Osteocyte (in vitro differentiated cells): ENCODE data around the gene FURIN. TPM values are rescaled to one million over a fixed set of nuclear protein-coding genes. Genes with fewer than 3 reads are reported as not detected.

Source experiments
- DNase-seq: peaks from one replicate; pipeline ENCODE4 v3.0.0; 2021; ENCODE audit warnings: mixed read lengths; ENCODE audit not compliant: unreplicated experiment; ENCODE audit errors: extremely low spot score
- H3K27ac Mint-ChIP-seq: one replicate; pipeline ENCODE4 v1.8.0; 2021; ENCODE audit warnings: mild to moderate bottlenecking, mixed read lengths; ENCODE audit not compliant: unreplicated experiment
- H3K27me3 Mint-ChIP-seq: one replicate; pipeline ENCODE4 v1.8.0; 2021; ENCODE audit warnings: mixed read lengths; ENCODE audit not compliant: unreplicated experiment
- H3K36me3 Mint-ChIP-seq: one replicate; pipeline ENCODE4 v1.8.0; 2021; ENCODE audit warnings: mixed read lengths; ENCODE audit not compliant: unreplicated experiment
- H3K4me1 Mint-ChIP-seq: one replicate; pipeline ENCODE4 v1.8.0; 2021; ENCODE audit warnings: mixed read lengths; ENCODE audit not compliant: unreplicated experiment
- H3K4me3 Mint-ChIP-seq: one replicate; pipeline ENCODE4 v1.8.0; 2021; ENCODE audit warnings: mild to moderate bottlenecking, moderate library complexity, mixed read lengths; ENCODE audit not compliant: unreplicated experiment
- H3K9me3 Mint-ChIP-seq: one replicate; pipeline ENCODE4 v1.8.0; 2021; ENCODE audit warnings: mixed read lengths; ENCODE audit not compliant: unreplicated experiment
- CTCF ChIP-seq: fragments of 200-600 bp; sonication (generic); IDR thresholded peaks from 2 replicates; pipeline ENCODE4 v1.5.0; 2021; ENCODE audit warnings: antibody characterized with exemption, mild to moderate bottlenecking, moderate library complexity
- total RNA-seq: library from RNA; stranded (reverse); gene quantifications from 2 replicates; pipeline ENCODE4 v1.2.1, GENCODE V29; 2021

Gene FURIN
- total RNA-seq, 1 donor from 2014 or later: 96.2 TPM

- H3K9me3 Mint-ChIP-seq: no peaks in the 10 kb centered on the region
- H3K4me1 Mint-ChIP-seq: peaks cover 52% of the 10 kb centered on the region
- no peaks in the 10 kb centered on the region for H3K36me3 Mint-ChIP-seq
- H3K27me3 Mint-ChIP-seq: no peaks in the 10 kb centered on the region
- no peak for DNase-seq
- no peak overlapping the region for H3K27ac Mint-ChIP-seq
- TF ChIP-seq CTCF: no peak
- no peak overlapping the region for H3K4me3 Mint-ChIP-seq
Observed at GRCh38 chr15:90866161-90866715, 2.1 kb upstream of the FURIN start.

- Mint-ChIP-seq H3K27me3 (no peaks in the 10 kb centered on the region), H3K36me3 (no peaks in the 10 kb centered on the region), H3K4me1 (peaks cover 52% of the 10 kb centered on the region), H3K9me3 (no peaks in the 10 kb centered on the region), H3K4me3 (no peak overlapping the region), H3K27ac (no peak overlapping the region)
- no peak for TF ChIP-seq CTCF
- no peak for DNase-seq
Observed at GRCh38 chr15:90866800-90867199, 1.6 kb upstream of the FURIN start.

GRCh38 chr15:90869140-90869541 is 753 bp downstream of the FURIN start:
- Mint-ChIP-seq H3K36me3 (no peaks in the 10 kb centered on the region), H3K9me3 (no peaks in the 10 kb centered on the region), H3K27ac (peak overlapping the region; percentile 96), H3K27me3 (no peaks in the 10 kb centered on the region), H3K4me1 (peaks cover 61% of the 10 kb centered on the region), H3K4me3 (no peak overlapping the region)
- no peak for TF ChIP-seq CTCF
- no peak for DNase-seq

- Mint-ChIP-seq H3K4me1 (peaks cover 66% of the 10 kb centered on the region), H3K36me3 (no peaks in the 10 kb centered on the region), H3K27me3 (no peaks in the 10 kb centered on the region), H3K4me3 (peak overlapping the region; percentile 82), H3K9me3 (no peaks in the 10 kb centered on the region), H3K27ac (peak overlapping the region; percentile 96)
- peak; percentile 95 for DNase-seq
- TF ChIP-seq CTCF: no peak
Observed at GRCh38 chr15:90869601-90870353, 1.4 kb downstream of the FURIN start.

- no peak for TF ChIP-seq CTCF
- H3K4me3 Mint-ChIP-seq: peak overlapping the region; percentile 82
- no peak for DNase-seq
- H3K27ac Mint-ChIP-seq: peak overlapping the region; percentile 96
- H3K9me3 Mint-ChIP-seq: no peaks in the 10 kb centered on the region
- H3K36me3 Mint-ChIP-seq: no peaks in the 10 kb centered on the region
- H3K4me1 Mint-ChIP-seq: peaks cover 67% of the 10 kb centered on the region
- H3K27me3 Mint-ChIP-seq: no peaks in the 10 kb centered on the region
Observed at GRCh38 chr15:90870354-90871138, 2.2 kb downstream of the FURIN start.
